ENCODE results near the gene ENTHD1. TPM values are rescaled to one million over a fixed set of nuclear protein-coding genes. Genes with fewer than 3 reads are reported as not detected.

ENTHD1 gene
- total and polyA plus RNA-seq, 9 of the 15 experiments (the other 6 are each of a cell fraction or from before 2014, with no cell fraction given): 0.13 to 0.98 (median 0.35) TPM

DNA sequence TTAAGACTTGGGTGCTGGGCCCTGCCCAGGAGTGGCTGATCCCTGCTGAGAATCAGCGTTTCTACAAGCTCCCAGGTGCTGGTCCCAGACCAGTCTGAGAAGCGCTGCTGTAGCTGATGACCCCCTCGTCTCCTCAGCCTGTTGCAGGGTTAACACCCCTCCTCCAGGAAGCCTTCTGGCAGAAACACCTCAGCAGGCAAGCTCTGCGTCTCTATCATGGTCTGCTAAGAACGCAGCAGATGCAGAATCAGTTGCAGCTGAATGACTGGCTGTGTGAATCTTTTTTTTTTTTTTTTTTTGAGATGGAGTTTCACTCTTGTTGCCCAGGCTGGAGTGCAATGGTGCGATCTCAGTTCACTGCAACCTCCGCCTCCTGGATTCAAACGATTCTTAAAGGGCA is 190.5 kb downstream of the ENTHD1 start:
- no peak overlapping the region for H2AFZ ChIP-seq (ENCODE audit: low read depth, low read length)
- POLR2A ChIA-PET: no interaction called here
- DNase-seq (ENCODE audit: extremely low read depth in 1 of 4, low spot score in 3 of 4): no peak
- H3K4me2 ChIP-seq (ENCODE audit: insufficient read depth, low read length): no peak overlapping the region
- H3K79me2 ChIP-seq (ENCODE audit: control insufficient read depth, insufficient read depth, low read length): no peaks in the 10 kb centered on the region
- in situ Hi-C loops (cut with MboI) (no loop called here), intact Hi-C loops (cut with micrococcal nuclease) (no loop called here)
- H3K9ac ChIP-seq (ENCODE audit: insufficient read depth in 1 of 2, low read depth in 2 of 2, low read length in 2 of 2): no peak overlapping the region
- FAIRE-seq: no peak
- TF ChIP-seq POLR2G (IDR thresholded peaks at IDR 0.05; ENCODE audit: low read depth, low read length) (no peak), ARID4B (CRISPR knock-in tag; IDR thresholded peaks at IDR 0.05) (no peak)
- TF ChIP-seq, protein P1, sequence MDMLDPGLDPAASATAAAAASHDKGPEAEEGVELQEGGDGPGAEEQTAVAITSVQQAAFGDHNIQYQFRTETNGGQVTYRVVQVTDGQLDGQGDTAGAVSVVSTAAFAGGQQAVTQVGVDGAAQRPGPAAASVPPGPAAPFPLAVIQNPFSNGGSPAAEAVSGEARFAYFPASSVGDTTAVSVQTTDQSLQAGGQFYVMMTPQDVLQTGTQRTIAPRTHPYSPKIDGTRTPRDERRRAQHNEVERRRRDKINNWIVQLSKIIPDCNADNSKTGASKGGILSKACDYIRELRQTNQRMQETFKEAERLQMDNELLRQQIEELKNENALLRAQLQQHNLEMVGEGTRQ (CRISPR knock-in tag; IDR thresholded peaks at IDR 0.05): no peak
- no peaks in the 10 kb centered on the region for H3K9me1 ChIP-seq (ENCODE audit: control insufficient read depth, insufficient read depth, low read length)
- 75% methylated on average over 8 of the region's 8 CpGs for WGBS (ENCODE audit: insufficient coverage, low coverage, missing lambda C conversion rate)
- H3K9me3 ChIP-seq (replicated peaks; ENCODE audit: control insufficient read depth, insufficient read depth, low read depth, low read length): no peaks in the 10 kb centered on the region
- CTCF ChIA-PET (ENCODE audit: low intra/inter-chr PET ratio): no interaction called here
- H4K20me1 ChIP-seq (replicated peaks; ENCODE audit: control insufficient read depth, insufficient read depth, low read length): no peaks in the 10 kb centered on the region
- peaks cover 2 to 45% of the 10 kb centered on the region in 2 experiments; a peak in 2 of 5 replicates for H3K4me1 ChIP-seq (replicated peaks in 1 of 2; ENCODE audit: control insufficient read depth in 2 of 2, insufficient read depth in 2 of 2, low read length in 2 of 2)
- ATAC-seq: no peak
- H3K36me3 ChIP-seq (ENCODE audit: control insufficient read depth, insufficient read depth, low read length): no peaks in the 10 kb centered on the region
- H3K4me3 ChIP-seq: no peak overlapping the region
- no TSS peak for BruUV-seq (replicated peaks)
- no peak overlapping the region for H3K27ac ChIP-seq (ENCODE audit: extremely low read depth, low read depth, low read length)
- H3K27me3 ChIP-seq (ENCODE audit: control insufficient read depth in 2 of 2, insufficient read depth in 2 of 2, low read length in 2 of 2): no peaks in the 10 kb centered on the region

Measured in K562 (cell line).